HG03159 (cell line): ENCODE results near the gene TSPAN10.

ENCODE experiments used
- ATAC-seq: cut with Tn5 transposase; IDR thresholded peaks from one replicate; pipeline ENCODE4 v1.9.1; 2021; ENCODE audit warnings: mild to moderate bottlenecking, moderate library complexity; ENCODE audit not compliant: unreplicated experiment

TSPAN10 gene

GRCh38 chr17:81631482-81631881 is 5.5 kb upstream of the TSPAN10 start:
- ATAC-seq = no peak

- ATAC-seq = no peak
Observed at GRCh38 chr17:81635431-81635830, 1.6 kb upstream of the TSPAN10 start.

DNA sequence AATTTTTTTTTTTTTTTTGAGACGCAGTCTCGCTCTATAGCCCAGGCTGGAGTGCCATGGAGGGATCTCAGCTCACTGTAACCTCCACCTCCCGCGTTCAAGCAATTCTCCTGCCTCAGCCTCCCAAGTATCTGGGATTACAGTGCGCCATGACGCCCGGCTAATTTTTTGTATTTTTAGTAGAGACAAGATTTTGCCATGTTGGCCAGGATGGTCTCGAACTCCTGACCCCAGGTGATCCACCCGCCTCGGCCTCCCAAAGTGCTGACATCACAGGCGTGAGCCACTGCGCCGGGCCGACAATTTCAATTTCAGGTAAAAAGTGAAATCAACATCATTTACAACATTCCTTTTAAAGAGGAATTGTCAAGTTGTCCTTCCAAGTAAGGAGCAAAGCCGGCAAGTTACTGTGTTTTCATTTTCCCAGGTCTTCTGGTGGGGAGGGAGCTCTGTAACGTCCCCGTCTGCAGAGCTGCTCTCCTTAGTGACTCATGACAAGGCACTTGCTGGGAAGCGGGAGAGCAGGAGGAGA is 957 bp upstream of the TSPAN10 start:
- ATAC-seq = no peak

- ATAC-seq = no peak
Observed at GRCh38 chr17:81638683-81639082, 1.7 kb downstream of the TSPAN10 start.

GRCh38 chr17:81640011-81640410 is 3.0 kb downstream of the TSPAN10 start:
- ATAC-seq = no peak

DNA sequence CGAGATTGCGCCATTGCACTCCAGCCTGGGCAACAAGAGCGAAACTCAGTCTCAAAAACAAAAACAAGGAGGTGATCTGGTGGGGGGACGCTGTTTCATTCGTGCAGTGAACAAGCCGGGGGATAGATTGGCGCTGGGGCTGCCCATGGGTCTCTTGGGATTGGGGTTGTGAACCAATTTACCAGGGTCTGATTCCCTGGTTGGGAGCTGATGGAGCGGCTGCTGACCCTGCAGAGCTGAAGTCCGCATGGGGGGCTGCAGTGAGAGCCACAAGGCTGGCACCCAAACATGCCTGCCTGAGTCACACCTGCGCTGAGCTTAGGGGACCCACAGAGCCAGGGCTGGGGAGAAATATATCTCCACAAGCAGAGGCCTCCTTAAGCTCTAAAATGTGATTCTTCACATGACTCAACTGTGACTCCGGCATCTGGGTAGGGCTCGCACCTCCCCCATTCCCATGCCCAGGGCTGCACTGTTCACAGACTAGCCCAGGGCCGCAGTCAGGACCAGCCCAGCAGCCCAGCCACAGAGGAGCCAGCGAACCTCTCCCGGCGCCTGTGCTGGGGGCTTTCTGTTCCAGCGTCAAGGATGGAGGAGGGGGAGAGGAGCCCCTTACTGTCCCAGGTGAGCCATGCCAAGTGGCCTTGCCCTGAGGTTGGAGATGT is 5.0 kb downstream of the TSPAN10 start:
- no peak for ATAC-seq

DNA sequence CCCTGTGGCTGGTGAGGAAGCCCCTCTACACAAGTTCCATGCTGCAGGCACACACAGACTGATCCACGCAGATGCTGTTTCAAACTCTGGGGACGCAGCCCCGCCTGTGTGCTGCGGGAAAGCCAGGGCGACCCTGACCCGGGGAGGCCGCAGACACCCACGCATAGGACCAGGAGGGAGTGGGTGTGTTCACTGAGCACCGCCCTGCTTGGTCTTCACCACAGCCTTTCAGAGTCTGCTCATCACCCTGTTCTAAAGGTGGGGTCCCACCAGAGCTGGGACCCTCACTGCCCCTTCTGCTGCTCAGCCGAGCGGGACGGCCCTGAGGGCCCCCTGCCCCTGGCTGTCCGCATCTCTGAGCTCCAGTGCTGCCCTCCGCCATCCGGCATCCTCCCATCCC is 7.5 kb downstream of the TSPAN10 start:
- no peak for ATAC-seq

- no peak for ATAC-seq
Observed at GRCh38 chr17:81644976-81645952, 8.3 kb downstream of the TSPAN10 start.

DNA sequence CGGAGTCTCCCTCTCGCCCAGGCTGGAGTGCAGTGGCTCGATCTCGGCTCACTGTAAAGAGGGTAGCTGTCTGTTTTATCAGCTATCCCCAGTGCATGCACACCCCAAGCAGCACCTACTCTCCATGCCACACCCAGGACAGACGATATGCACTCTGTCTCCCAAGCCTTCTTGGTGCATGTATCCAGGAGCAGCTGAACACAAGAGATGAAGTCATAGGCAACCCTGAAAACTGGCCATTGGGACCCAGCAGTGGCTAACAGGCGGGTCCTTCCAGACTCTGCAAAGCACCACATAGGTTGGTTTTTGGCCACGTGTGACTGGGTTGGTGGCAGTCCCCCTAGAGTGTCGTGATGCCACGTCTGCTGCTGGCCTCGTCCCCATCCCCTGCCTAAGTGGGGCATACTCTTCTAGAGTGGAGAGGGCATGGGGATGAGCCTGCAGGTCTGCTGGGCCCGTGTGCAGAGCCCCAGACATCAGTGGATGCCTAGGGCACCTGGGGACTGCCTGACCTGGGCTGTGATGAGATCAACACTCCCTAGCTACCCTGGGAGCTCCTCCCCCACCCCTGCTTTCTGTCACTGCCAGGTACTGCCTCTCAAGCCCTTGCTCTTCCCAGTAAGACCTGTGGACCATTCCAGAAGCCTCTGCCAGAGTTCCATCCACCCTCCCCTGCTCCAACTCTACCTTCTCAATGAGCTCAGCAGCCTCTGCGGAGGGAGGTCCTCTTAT is 10.0 kb downstream of the TSPAN10 start:
- no peak for ATAC-seq

GRCh38 chr17:81647640-81648012 is 10.6 kb downstream of the TSPAN10 start:
- no peak for ATAC-seq

- ATAC-seq = no peak
Observed at GRCh38 chr17:81648013-81648706, 11.2 kb downstream of the TSPAN10 start.

GRCh38 chr17:81648707-81649085 is 11.7 kb downstream of the TSPAN10 start:
- ATAC-seq = no peak

- ATAC-seq = no peak
Observed at GRCh38 chr17:81650951-81651350, 14.0 kb downstream of the TSPAN10 start.

- no peak for ATAC-seq
Observed at GRCh38 chr17:81651692-81652091, 14.7 kb downstream of the TSPAN10 start.

GRCh38 chr17:81652906-81653771 is 16.1 kb downstream of the TSPAN10 start:
- ATAC-seq = no peak

DNA sequence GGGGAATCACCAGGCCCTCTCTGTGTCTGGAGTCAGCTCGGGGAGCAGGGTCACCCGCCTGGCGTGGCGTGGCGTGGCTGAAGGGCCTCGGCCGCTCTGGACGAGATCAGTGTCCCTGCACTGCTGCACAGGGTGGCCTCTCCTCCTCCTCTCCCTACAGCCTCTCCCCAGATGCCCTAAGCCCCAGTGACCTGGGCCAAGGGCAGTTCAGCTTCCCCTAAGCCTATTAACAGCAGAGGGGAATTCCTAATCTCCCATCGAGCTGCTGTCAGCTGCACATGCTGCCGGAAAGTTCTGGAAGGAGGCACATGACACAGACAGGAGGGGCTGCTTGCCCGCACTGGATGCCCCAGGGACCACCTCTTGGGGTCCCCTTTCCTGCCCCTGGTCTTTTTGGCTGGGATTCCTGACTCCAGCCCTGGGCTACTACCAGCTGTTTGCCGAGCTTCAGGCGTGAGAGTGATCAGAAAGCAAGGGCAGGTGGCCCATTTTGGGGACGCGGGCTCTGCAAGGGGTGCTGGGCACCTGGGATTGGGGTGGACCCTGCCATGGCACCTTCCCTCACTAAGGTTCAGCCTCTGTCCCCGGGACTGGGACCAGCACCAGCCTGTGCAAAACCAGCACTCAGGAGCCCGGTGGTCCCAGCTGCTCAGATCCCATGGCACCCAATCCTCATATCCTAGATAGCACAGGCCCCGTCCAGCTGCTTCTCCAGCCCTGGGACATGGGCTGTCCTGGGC is 18.6 kb downstream of the TSPAN10 start:
- no peak for ATAC-seq

GRCh38 chr17:81656118-81656743 is 19.2 kb downstream of the TSPAN10 start, which contains the start of gene PDE6G:
PDE6G (minus strand) TSS chr17:81656542; CDS start chr17:81653305, 3,237 bp downstream.
- no peak for ATAC-seq

DNA sequence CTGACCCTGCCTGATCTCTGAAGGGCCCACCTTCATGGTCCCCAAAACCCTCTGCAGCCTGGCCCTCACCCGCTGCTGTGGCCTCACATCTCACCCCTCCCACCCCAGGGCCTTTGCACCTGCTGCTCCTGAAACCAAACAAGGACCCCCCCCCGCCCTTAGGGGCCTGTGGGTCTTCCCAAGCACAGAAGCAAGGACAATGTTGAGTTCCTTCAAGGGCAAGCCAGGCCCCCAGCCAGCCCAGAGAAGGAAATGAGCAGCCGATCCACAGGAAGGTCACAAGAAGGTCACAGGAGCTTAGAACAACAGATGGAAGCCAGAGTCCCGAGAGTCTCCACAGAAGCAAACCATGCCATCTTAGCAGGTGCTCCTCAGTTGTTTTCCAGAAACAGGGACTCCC is 19.8 kb downstream of the TSPAN10 start:
- no peak for ATAC-seq
